ENCODE measurements around the gene JUNB. TPM values are rescaled to one million over a fixed set of nuclear protein-coding genes. Genes with fewer than 3 reads are reported as not detected.

The JUNB gene
- total and polyA plus RNA-seq, 2 of the 13 experiments (the other 11 are each of a cell fraction or from before 2014, with no cell fraction given): 7.7 to 8.2 TPM

DNA sequence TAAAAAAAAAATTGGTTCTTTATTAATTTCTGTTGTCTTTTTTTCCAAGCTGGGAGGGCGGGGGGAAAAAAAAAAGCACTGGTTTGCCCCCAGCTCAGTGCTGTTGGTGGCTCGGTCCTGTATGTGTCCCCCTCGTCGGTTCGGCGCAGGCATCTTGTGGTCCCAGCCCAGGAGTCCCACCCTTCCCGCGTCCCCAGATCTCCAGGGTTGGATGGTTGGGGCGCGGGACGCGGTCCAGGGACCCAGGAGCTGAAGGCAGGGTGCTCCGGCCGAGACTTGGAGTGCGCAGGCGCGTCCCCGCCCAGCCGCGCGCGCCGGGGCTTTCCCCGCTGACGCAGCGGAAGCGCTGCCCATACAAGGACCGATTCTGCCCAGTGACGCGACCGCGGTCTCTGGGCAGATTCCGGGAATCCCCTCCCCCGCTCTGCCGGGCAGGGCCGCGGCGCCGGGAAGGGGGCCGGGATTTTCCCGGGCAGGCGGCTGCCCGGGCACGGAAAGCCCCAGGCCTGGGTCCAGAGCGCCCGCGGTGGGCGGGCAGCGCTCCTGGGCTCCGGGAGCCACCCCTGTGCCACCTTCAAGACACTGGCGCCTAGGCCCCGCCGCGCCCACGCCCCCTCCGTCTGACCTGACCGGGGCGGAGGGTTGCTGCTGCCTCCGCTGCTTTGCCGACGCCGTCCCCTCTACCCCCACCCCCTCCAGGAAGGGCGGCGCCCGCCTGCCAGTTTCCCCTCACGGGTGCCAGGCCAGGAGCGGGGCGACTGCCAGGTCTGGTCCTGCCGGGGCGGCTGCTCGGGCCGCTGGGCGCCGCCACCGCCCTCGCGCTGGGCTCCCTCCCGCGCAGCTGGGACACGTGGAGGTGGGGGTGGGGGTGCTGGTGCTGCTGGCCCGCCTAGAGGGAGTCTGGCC, 2.3 kb downstream of the JUNB start (continued):
- TF ChIP-seq, protein P1, sequence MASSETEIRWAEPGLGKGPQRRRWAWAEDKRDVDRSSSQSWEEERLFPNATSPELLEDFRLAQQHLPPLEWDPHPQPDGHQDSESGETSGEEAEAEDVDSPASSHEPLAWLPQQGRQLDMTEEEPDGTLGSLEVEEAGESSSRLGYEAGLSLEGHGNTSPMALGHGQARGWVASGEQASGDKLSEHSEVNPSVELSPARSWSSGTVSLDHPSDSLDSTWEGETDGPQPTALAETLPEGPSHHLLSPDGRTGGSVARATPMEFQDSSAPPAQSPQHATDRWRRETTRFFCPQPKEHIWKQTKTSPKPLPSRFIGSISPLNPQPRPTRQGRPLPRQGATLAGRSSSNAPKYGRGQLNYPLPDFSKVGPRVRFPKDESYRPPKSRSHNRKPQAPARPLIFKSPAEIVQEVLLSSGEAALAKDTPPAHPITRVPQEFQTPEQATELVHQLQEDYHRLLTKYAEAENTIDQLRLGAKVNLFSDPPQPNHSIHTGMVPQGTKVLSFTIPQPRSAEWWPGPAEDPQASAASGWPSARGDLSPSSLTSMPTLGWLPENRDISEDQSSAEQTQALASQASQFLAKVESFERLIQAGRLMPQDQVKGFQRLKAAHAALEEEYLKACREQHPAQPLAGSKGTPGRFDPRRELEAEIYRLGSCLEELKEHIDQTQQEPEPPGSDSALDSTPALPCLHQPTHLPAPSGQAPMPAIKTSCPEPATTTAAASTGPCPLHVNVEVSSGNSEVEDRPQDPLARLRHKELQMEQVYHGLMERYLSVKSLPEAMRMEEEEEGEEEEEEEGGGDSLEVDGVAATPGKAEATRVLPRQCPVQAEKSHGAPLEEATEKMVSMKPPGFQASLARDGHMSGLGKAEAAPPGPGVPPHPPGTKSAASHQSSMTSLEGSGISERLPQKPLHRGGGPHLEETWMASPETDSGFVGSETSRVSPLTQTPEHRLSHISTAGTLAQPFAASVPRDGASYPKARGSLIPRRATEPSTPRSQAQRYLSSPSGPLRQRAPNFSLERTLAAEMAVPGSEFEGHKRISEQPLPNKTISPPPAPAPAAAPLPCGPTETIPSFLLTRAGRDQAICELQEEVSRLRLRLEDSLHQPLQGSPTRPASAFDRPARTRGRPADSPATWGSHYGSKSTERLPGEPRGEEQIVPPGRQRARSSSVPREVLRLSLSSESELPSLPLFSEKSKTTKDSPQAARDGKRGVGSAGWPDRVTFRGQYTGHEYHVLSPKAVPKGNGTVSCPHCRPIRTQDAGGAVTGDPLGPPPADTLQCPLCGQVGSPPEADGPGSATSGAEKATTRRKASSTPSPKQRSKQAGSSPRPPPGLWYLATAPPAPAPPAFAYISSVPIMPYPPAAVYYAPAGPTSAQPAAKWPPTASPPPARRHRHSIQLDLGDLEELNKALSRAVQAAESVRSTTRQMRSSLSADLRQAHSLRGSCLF (CRISPR knock-in tag; IDR thresholded peaks at IDR 0.05; ENCODE audit: borderline replicate concordance): no peak
- TF ChIP-seq ZNF24 (IDR thresholded peaks at IDR 0.05) (no peak), ELF1 (CRISPR knock-in tag; IDR thresholded peaks at IDR 0.05) (peak; percentile 65), ZNF33A (CRISPR knock-in tag; IDR thresholded peaks at IDR 0.05; ENCODE audit: borderline replicate concordance) (no peak), GTF2F1 (IDR thresholded peaks at IDR 0.05; ENCODE audit: low read length) (no peak), ZBTB21 (CRISPR knock-in tag; IDR thresholded peaks at IDR 0.05) (no peak), ZBTB3 (CRISPR knock-in tag; IDR thresholded peaks at IDR 0.05; ENCODE audit: borderline replicate concordance, low read depth) (no peak; the same call in 1 of the 2 replicates), TSC22D2 (CRISPR knock-in tag; IDR thresholded peaks at IDR 0.05; ENCODE audit: borderline replicate concordance) (no peak), TBL1XR1 (IDR thresholded peaks at IDR 0.05; ENCODE audit: borderline replicate concordance, low read length, partially characterized antibody) (no peak), NBN (conservative IDR thresholded peaks at IDR 0.05) (no peak), RCOR2 (CRISPR knock-in tag; IDR thresholded peaks at IDR 0.05) (no peak), SRSF4 (IDR thresholded peaks at IDR 0.05; ENCODE audit: low read depth, low read length, poor library complexity, severe bottlenecking) (no peak), ZFP37 (CRISPR knock-in tag; IDR thresholded peaks at IDR 0.05; ENCODE audit: borderline replicate concordance) (no peak), ZNF230 (CRISPR knock-in tag; IDR thresholded peaks at IDR 0.05) (no peak), RBFOX2 (IDR thresholded peaks at IDR 0.05; ENCODE audit: low read depth, low read length) (peak; percentile 90), ZKSCAN8 (CRISPR knock-in tag; IDR thresholded peaks at IDR 0.05; ENCODE audit: borderline replicate concordance) (no peak), ZFY (CRISPR knock-in tag; IDR thresholded peaks at IDR 0.05) (peak; percentile 58), ZNF282 (IDR thresholded peaks at IDR 0.05; ENCODE audit: partially characterized antibody) (no peak)
- TF ChIP-seq, protein P2, sequence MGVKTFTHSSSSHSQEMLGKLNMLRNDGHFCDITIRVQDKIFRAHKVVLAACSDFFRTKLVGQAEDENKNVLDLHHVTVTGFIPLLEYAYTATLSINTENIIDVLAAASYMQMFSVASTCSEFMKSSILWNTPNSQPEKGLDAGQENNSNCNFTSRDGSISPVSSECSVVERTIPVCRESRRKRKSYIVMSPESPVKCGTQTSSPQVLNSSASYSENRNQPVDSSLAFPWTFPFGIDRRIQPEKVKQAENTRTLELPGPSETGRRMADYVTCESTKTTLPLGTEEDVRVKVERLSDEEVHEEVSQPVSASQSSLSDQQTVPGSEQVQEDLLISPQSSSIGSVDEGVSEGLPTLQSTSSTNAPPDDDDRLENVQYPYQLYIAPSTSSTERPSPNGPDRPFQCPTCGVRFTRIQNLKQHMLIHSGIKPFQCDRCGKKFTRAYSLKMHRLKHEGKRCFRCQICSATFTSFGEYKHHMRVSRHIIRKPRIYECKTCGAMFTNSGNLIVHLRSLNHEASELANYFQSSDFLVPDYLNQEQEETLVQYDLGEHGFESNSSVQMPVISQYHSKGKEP (CRISPR knock-in tag; IDR thresholded peaks at IDR 0.05): peak; percentile 62; the same call in 1 of the 2 replicates
- TF ChIP-seq, protein P3, sequence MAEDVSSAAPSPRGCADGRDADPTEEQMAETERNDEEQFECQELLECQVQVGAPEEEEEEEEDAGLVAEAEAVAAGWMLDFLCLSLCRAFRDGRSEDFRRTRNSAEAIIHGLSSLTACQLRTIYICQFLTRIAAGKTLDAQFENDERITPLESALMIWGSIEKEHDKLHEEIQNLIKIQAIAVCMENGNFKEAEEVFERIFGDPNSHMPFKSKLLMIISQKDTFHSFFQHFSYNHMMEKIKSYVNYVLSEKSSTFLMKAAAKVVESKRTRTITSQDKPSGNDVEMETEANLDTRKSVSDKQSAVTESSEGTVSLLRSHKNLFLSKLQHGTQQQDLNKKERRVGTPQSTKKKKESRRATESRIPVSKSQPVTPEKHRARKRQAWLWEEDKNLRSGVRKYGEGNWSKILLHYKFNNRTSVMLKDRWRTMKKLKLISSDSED (CRISPR knock-in tag; IDR thresholded peaks at IDR 0.05): no peak
- TF ChIP-seq, protein P4, sequence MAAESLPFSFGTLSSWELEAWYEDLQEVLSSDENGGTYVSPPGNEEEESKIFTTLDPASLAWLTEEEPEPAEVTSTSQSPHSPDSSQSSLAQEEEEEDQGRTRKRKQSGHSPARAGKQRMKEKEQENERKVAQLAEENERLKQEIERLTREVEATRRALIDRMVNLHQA (CRISPR knock-in tag; IDR thresholded peaks at IDR 0.05): no peak

All from HepG2 (cell line).